Neural progenitor cell (in vitro differentiated cells): Measurements from ENCODE around the gene RBMXL3.

Experiments used
- CTCF ChIP-seq: fragments of 200-600 bp; sonication (generic); IDR thresholded peaks from 2 replicates; pipeline ENCODE4 v1.5.1; 2017; ENCODE audit warnings: antibody characterized with exemption, mild to moderate bottlenecking
- EZH2 ChIP-seq: fragments of 200-600 bp; sonication (generic); IDR thresholded peaks from 2 replicates; pipeline ENCODE4 v1.6.1; 2017; ENCODE audit warnings: antibody characterized with exemption, mild to moderate bottlenecking, moderate library complexity
- EZH2phosphoT487 ChIP-seq: fragments of 200-600 bp; sonication (generic); IDR thresholded peaks from 2 replicates; pipeline ENCODE4 v1.6.1; 2017; ENCODE audit warnings: antibody characterized with exemption

- TF ChIP-seq CTCF (no peak), EZH2phosphoT487 (no peak), EZH2 (no peak)
Measured at GRCh38 chrX:115234461-115234860, 45.3 kb downstream of the RBMXL3 start.
